ENCODE data around the gene MRPL50.

Gene MRPL50

GRCh38 chr9:101352892-101353463 lies 45.4 kb downstream of the MRPL50 start:
- DNase-seq (ENCODE audit: extremely low read depth, low read depth), result no peak
- no peak for TF ChIP-seq CTCF (IDR thresholded peaks at IDR 0.05; ENCODE audit: low read depth, low read length, missing control alignments)

GRCh38 chr9:101350285-101350684 lies 48.1 kb downstream of the MRPL50 start:
- no peak for DNase-seq (ENCODE audit: extremely low read depth, low read depth)
- TF ChIP-seq CTCF (IDR thresholded peaks at IDR 0.05; ENCODE audit: low read depth, low read length, missing control alignments), result no peak
- H3K4me3 ChIP-seq (replicated peaks; ENCODE audit: low read depth, low read length), result no peak overlapping the region

More at GRCh38 chr9:101352892-101353463, 45.4 kb downstream of the MRPL50 start:
- no peak overlapping the region for H3K4me3 ChIP-seq (replicated peaks; ENCODE audit: low read depth, low read length)

- no peak for TF ChIP-seq CTCF (IDR thresholded peaks at IDR 0.05; ENCODE audit: low read depth, low read length, missing control alignments)
- H3K4me3 ChIP-seq (replicated peaks; ENCODE audit: low read depth, low read length), result no peak overlapping the region
- no peak for DNase-seq (ENCODE audit: extremely low read depth, low read depth)
These were observed 55.8 kb downstream of the MRPL50 start for GRCh38 chr9:101342595-101342994.

- no peak for TF ChIP-seq CTCF (IDR thresholded peaks at IDR 0.05; ENCODE audit: low read depth, low read length, missing control alignments)
These were observed 56.5 kb downstream of the MRPL50 start for GRCh38 chr9:101341958-101342357.

More at GRCh38 chr9:101341958-101342357, 56.5 kb downstream of the MRPL50 start:
- H3K4me3 ChIP-seq (replicated peaks; ENCODE audit: low read depth, low read length), result no peak overlapping the region
- DNase-seq (ENCODE audit: extremely low read depth, low read depth), result no peak

Measured in HFF-Myc (cell line).